ENCODE results near the gene ARG1. TPM values are rescaled to one million over a fixed set of nuclear protein-coding genes. Genes with fewer than 3 reads are reported as not detected.

The ARG1 gene
- total and polyA plus RNA-seq, 2 of the 4 experiments (the other 2 are of a cell fraction), result not detected

DNA sequence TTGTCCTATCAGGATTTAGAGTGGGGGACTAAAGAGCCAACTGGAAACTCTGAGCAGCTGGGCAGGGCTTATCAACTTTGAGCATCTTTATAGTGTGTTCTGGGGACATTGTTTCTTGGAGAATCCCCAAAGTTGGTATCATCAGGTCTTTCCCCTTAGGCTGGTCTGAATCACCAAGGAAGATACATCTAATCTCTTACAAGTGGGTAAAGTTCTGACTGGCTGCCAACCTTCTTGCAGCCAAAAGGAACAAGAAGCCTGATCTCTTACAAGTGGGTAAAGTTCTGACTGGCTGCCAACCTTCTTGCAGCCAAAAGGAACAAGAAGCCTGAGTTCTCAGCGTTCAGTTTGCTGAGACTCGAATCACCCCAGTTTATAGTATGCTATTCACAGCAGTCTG, 56.6 kb downstream of the ARG1 start:
- ChIA-PET POLR2A (ENCODE audit: unreplicated experiment) (no interaction called here), CTCF (interaction anchor here (0.6 kb wide), 1 partner anchor 17 kb away, joined by 3 read pairs; no protein-coding TSS in a partner anchor)
- Histone ChIP-seq H4K91ac (ENCODE audit: insufficient read depth, low read depth, low read length) (no peak overlapping the region), H4K20me1 (ENCODE audit: insufficient read depth, low read length) (no peaks in the 10 kb centered on the region), H3K4me2 (ENCODE audit: low read depth, low read length) (no peak overlapping the region), H4K8ac (ENCODE audit: low read depth in 2 of 2, low read length in 2 of 2) (no peak overlapping the region), H2BK120ac (ENCODE audit: low read depth, low read length) (no peak overlapping the region), H3K18ac (ENCODE audit: low read depth, low read length) (no peak overlapping the region), H3K27me3 (ENCODE audit: control insufficient read depth, insufficient read depth, low read length) (peaks cover 2% of the 10 kb centered on the region), H3K56ac (ENCODE audit: extremely low read depth, insufficient read depth, low read length) (no peak overlapping the region), H3K79me1 (ENCODE audit: low read depth in 1 of 2, low read length in 2 of 2) (peaks cover 6 to 14% of the 10 kb centered on the region in 2 experiments; a peak in 3 of 4 replicates), H3K4ac (ENCODE audit: low read depth, low read length) (no peak overlapping the region), H3K14ac (replicated peaks; ENCODE audit: low read depth, low read length) (no peak overlapping the region), H2BK5ac (ENCODE audit: low read depth, low read length, poor library complexity, severe bottlenecking) (no peak overlapping the region), H3K9me3 (ENCODE audit: control insufficient read depth, insufficient read depth, low read length) (no peaks in the 10 kb centered on the region), H3K9ac (ENCODE audit: low read depth, low read length) (no peak overlapping the region), H3K27ac (ENCODE audit: insufficient read depth, low read length) (no peak overlapping the region), H3K23ac (ENCODE audit: low read depth, low read length) (no peak overlapping the region), H4K5ac (ENCODE audit: low read depth, low read length) (no peak overlapping the region), H2AFZ (replicated peaks; ENCODE audit: low read length, poor library complexity) (no peak overlapping the region), H3K4me1 (ENCODE audit: control insufficient read depth, insufficient read depth, low read length) (no peaks in the 10 kb centered on the region), H3K9me1 (ENCODE audit: insufficient read depth, low read length) (no peaks in the 10 kb centered on the region; the same call in 1 of the 2 replicates), H3K36me3 (ENCODE audit: control insufficient read depth, insufficient read depth, low read length) (no peaks in the 10 kb centered on the region; the same call in 1 of the 2 replicates), H2BK20ac (ENCODE audit: low read depth, low read length) (no peak overlapping the region), H2AK9ac (replicated peaks; ENCODE audit: low read depth, low read length, poor library complexity) (no peak overlapping the region), H3K4me3 (ENCODE audit: insufficient read depth, low read depth, low read length) (no peak overlapping the region), H2BK15ac (ENCODE audit: low read depth, low read length) (no peak overlapping the region), H2AK5ac (ENCODE audit: low read depth, low read length) (no peak overlapping the region)
- DNase-seq (no peak), ATAC-seq (ENCODE audit: low read depth) (no peak)
- in situ Hi-C loops (cut with MboI; ENCODE audit: low sequenced_read_pairs), result no loop called here
- dilution Hi-C loops (cut with HindIII; ENCODE audit: low sequenced_read_pairs, unreplicated experiment), result no loop called here
- intact Hi-C loops (cut with micrococcal nuclease), result no loop called here
- TF ChIP-seq FOS (IDR thresholded peaks at IDR 0.05; ENCODE audit: low read depth, low read length), result no peak
- TF ChIP-seq NFE2L2 (IDR thresholded peaks at IDR 0.05; ENCODE audit: low read depth, low read length), result no peak
- no peak for TF ChIP-seq SMC3 (IDR thresholded peaks at IDR 0.05; ENCODE audit: low read depth, low read length)
- BruUV-seq (replicated peaks), result no TSS peak
- WGBS, 2 experiments (ENCODE audit: extremely low coverage in 2 of 2, insufficient read length in 1 of 2), result 40% methylated on average over 2 of the region's 2 CpGs; no CpG with 5 or more reads in 1 of the 2 experiments
